ENCODE data around the gene OLFML2B.

The OLFML2B gene

DNA sequence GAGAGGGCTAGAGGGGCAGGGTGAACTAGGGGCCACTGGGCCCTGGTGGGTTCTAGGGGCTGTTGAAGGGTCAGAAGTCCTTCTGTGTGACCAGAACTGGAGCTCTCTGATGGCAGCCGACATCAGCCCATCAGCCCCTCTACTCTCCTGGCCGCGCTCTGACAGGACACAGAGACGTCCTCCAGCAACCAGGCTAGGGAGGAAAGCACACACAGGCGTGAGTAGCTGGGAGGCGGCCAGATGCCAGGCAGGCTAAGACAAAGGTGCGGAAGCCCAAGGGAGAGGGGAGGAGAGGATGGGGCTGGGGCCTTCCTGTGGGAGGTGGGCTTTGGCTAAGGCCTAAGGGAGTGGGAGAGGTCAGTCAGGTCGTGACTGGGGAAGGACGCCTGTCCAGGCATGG, 50.8 kb downstream of the OLFML2B start:
- Histone ChIP-seq H2AFZ (ENCODE audit: low read depth, low read length) (no peak overlapping the region), H3K27me3 (ENCODE audit: insufficient read depth, low read length, poor library complexity) (no peaks in the 10 kb centered on the region), H3K4me1 (ENCODE audit: insufficient read depth, low read length) (no peaks in the 10 kb centered on the region), H3K9ac (ENCODE audit: low read depth, low read length) (no peak overlapping the region), H3K9me3 (ENCODE audit: insufficient read depth, low read length, severe bottlenecking) (no peaks in the 10 kb centered on the region), H3K4me2 (ENCODE audit: insufficient read depth, low read length) (no peak overlapping the region), H3K79me2 (ENCODE audit: insufficient read depth, low read length) (no peaks in the 10 kb centered on the region), H3K36me3 (ENCODE audit: insufficient read depth, low read length) (no peaks in the 10 kb centered on the region), H4K20me1 (ENCODE audit: insufficient read depth, low read length) (no peaks in the 10 kb centered on the region), H3K27ac (ENCODE audit: low read length) (no peak overlapping the region), H3K4me3 (ENCODE audit: low read depth in 1 of 2, low read length in 2 of 2) (no peak overlapping the region)
- no peak for TF ChIP-seq EZH2 (IDR thresholded peaks at IDR 0.05; ENCODE audit: borderline replicate concordance, low read depth, low read length, severe bottlenecking)
- TF ChIP-seq, protein P1, sequence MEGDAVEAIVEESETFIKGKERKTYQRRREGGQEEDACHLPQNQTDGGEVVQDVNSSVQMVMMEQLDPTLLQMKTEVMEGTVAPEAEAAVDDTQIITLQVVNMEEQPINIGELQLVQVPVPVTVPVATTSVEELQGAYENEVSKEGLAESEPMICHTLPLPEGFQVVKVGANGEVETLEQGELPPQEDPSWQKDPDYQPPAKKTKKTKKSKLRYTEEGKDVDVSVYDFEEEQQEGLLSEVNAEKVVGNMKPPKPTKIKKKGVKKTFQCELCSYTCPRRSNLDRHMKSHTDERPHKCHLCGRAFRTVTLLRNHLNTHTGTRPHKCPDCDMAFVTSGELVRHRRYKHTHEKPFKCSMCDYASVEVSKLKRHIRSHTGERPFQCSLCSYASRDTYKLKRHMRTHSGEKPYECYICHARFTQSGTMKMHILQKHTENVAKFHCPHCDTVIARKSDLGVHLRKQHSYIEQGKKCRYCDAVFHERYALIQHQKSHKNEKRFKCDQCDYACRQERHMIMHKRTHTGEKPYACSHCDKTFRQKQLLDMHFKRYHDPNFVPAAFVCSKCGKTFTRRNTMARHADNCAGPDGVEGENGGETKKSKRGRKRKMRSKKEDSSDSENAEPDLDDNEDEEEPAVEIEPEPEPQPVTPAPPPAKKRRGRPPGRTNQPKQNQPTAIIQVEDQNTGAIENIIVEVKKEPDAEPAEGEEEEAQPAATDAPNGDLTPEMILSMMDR (IDR thresholded peaks at IDR 0.05; ENCODE audit: borderline replicate concordance, extremely low read depth, low read length, poor library complexity, severe bottlenecking): no peak
- no peak for ATAC-seq (ENCODE audit: insufficient read depth, low read depth)
- DNase-seq: no peak

DNA sequence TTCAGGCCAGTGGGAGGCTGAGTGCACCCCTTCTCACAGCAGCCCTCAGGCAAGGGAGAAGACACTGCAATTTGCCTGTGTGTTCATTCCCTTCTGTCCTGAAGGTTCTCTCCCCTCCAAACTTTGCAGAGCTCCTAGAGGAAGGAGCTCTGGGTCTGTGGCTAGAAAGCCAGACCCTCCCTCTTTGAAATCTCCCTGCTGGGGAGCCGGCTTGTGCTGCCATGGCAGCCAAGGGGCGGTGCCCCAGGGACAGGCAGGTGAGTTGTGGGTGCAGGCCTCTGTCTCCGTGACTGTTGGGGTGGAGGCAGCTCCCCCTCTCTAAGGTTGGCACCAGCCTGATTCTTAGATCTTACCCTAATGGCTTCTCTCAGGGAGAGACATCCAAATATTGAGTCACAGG, 53.0 kb downstream of the OLFML2B start:
- Histone ChIP-seq H3K4me1 (ENCODE audit: insufficient read depth, low read length) (no peaks in the 10 kb centered on the region), H3K27ac (ENCODE audit: low read length) (no peak overlapping the region), H3K79me2 (ENCODE audit: insufficient read depth, low read length) (no peaks in the 10 kb centered on the region), H4K20me1 (ENCODE audit: insufficient read depth, low read length) (no peaks in the 10 kb centered on the region), H3K9me3 (ENCODE audit: insufficient read depth, low read length, severe bottlenecking) (no peaks in the 10 kb centered on the region), H3K4me2 (ENCODE audit: insufficient read depth, low read length) (no peak overlapping the region), H3K27me3 (ENCODE audit: insufficient read depth, low read length, poor library complexity) (no peaks in the 10 kb centered on the region), H2AFZ (ENCODE audit: low read depth, low read length) (no peak overlapping the region), H3K4me3 (ENCODE audit: low read depth in 1 of 2, low read length in 2 of 2) (no peak overlapping the region), H3K9ac (ENCODE audit: low read depth, low read length) (no peak overlapping the region), H3K36me3 (ENCODE audit: insufficient read depth, low read length) (peaks cover 4% of the 10 kb centered on the region; the same call in 1 of the 2 replicates)
- ATAC-seq (ENCODE audit: insufficient read depth, low read depth) (peak; percentile 41; the same call in 1 of the 3 replicates), DNase-seq (no peak)
- TF ChIP-seq EZH2 (IDR thresholded peaks at IDR 0.05; ENCODE audit: borderline replicate concordance, low read depth, low read length, severe bottlenecking): no peak
- TF ChIP-seq, protein P1 (IDR thresholded peaks at IDR 0.05; ENCODE audit: borderline replicate concordance, extremely low read depth, low read length, poor library complexity, severe bottlenecking): no peak

DNA sequence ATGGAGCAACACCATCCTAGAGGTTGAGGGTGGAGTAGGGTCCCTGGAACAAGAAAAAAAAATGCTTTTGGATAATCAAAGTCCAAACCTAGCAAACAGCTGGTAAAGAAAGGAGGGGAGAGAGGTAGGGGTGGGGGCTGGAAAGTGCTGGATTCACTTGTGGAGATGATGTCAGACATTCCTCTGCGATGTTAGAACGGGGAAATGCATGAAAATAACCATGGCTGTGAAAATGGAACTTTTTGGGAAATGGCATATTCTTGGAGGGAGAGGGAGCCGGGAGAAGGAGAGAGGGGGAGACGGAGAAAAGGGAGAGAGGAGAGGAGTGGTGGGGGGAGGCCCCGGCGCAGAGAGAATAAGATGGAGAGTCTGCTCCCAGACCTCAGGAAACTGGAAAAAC, 53.6 kb downstream of the OLFML2B start:
- no peak overlapping the region for H2AFZ ChIP-seq (ENCODE audit: low read depth, low read length)
- no peak overlapping the region for H3K4me3 ChIP-seq (ENCODE audit: low read depth in 1 of 2, low read length in 2 of 2)
- ATAC-seq (ENCODE audit: insufficient read depth, low read depth) (no peak), DNase-seq (no peak)
- TF ChIP-seq EZH2 (IDR thresholded peaks at IDR 0.05; ENCODE audit: borderline replicate concordance, low read depth, low read length, severe bottlenecking): no peak
- TF ChIP-seq, protein P1 (IDR thresholded peaks at IDR 0.05; ENCODE audit: borderline replicate concordance, extremely low read depth, low read length, poor library complexity, severe bottlenecking): no peak
- no peaks in the 10 kb centered on the region for H3K27me3 ChIP-seq (ENCODE audit: insufficient read depth, low read length, poor library complexity)
- no peak overlapping the region for H3K4me2 ChIP-seq (ENCODE audit: insufficient read depth, low read length)
- H3K9ac ChIP-seq (ENCODE audit: low read depth, low read length): no peak overlapping the region
- H3K27ac ChIP-seq (ENCODE audit: low read length): no peak overlapping the region
- no peaks in the 10 kb centered on the region for H3K79me2 ChIP-seq (ENCODE audit: insufficient read depth, low read length)
- H3K36me3 ChIP-seq (ENCODE audit: insufficient read depth, low read length): peaks cover 4% of the 10 kb centered on the region; the same call in 1 of the 2 replicates
- no peaks in the 10 kb centered on the region for H3K9me3 ChIP-seq (ENCODE audit: insufficient read depth, low read length, severe bottlenecking)
- no peaks in the 10 kb centered on the region for H4K20me1 ChIP-seq (ENCODE audit: insufficient read depth, low read length)
- no peaks in the 10 kb centered on the region for H3K4me1 ChIP-seq (ENCODE audit: insufficient read depth, low read length)

GRCh38 chr1:161966067-161966466, 57.6 kb downstream of the OLFML2B start:
- Histone ChIP-seq H3K4me2 (ENCODE audit: insufficient read depth, low read length) (no peak overlapping the region), H3K79me2 (ENCODE audit: insufficient read depth, low read length) (no peaks in the 10 kb centered on the region), H2AFZ (ENCODE audit: low read depth, low read length) (no peak overlapping the region), H4K20me1 (ENCODE audit: insufficient read depth, low read length) (no peaks in the 10 kb centered on the region), H3K9me3 (ENCODE audit: insufficient read depth, low read length, severe bottlenecking) (no peaks in the 10 kb centered on the region), H3K27me3 (ENCODE audit: insufficient read depth, low read length, poor library complexity) (no peaks in the 10 kb centered on the region), H3K36me3 (ENCODE audit: insufficient read depth, low read length) (peaks cover 15% of the 10 kb centered on the region; the same call in 1 of the 2 replicates), H3K27ac (ENCODE audit: low read length) (no peak overlapping the region), H3K9ac (ENCODE audit: low read depth, low read length) (no peak overlapping the region), H3K4me1 (ENCODE audit: insufficient read depth, low read length) (no peaks in the 10 kb centered on the region), H3K4me3 (ENCODE audit: low read depth in 1 of 2, low read length in 2 of 2) (no peak overlapping the region)
- TF ChIP-seq, protein P1 (IDR thresholded peaks at IDR 0.05; ENCODE audit: borderline replicate concordance, extremely low read depth, low read length, poor library complexity, severe bottlenecking): no peak
- TF ChIP-seq EZH2 (IDR thresholded peaks at IDR 0.05; ENCODE audit: borderline replicate concordance, low read depth, low read length, severe bottlenecking): no peak
- DNase-seq: no peak
- ATAC-seq (ENCODE audit: insufficient read depth, low read depth): no peak
